NCI-H2107 treated with DMSO at 0.1 percent for 48 hours (cell line): ENCODE data around the gene HSPA14.
"Not testable (repeated sequence)": the region's sequence is repeated elsewhere in the genome, so short reads cannot be mapped to it uniquely, and the experiment has no call there.

Source experiments
- DNase-seq: peaks from one replicate; lab custom pipeline; 2025; ENCODE audit not compliant: unreplicated experiment; lab: John Stamatoyannopoulos, UW

The HSPA14 gene

DNA sequence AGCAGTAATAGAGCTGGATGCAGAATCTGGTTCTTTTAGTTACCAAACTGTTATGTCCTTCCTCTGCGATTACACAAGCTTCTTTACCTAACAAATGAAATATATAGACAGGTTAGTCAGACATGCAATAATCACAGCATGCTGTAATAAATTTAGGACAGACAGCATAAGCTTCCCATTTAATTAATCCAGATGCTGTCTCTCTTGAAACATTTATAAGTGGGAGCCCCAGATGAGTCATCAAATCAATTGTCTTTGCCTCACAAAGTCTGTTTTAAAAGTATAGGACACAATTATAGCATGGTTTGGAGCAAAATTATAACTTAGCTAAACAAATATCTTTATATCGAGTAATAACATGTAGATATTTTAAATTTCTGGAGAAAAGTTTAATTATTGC lies 1.9 kb upstream of the HSPA14 start:
- no peak for DNase-seq

GRCh38 chr10:14837003-14837756 lies 926 bp upstream of the HSPA14 start:
- no peak for DNase-seq

DNA sequence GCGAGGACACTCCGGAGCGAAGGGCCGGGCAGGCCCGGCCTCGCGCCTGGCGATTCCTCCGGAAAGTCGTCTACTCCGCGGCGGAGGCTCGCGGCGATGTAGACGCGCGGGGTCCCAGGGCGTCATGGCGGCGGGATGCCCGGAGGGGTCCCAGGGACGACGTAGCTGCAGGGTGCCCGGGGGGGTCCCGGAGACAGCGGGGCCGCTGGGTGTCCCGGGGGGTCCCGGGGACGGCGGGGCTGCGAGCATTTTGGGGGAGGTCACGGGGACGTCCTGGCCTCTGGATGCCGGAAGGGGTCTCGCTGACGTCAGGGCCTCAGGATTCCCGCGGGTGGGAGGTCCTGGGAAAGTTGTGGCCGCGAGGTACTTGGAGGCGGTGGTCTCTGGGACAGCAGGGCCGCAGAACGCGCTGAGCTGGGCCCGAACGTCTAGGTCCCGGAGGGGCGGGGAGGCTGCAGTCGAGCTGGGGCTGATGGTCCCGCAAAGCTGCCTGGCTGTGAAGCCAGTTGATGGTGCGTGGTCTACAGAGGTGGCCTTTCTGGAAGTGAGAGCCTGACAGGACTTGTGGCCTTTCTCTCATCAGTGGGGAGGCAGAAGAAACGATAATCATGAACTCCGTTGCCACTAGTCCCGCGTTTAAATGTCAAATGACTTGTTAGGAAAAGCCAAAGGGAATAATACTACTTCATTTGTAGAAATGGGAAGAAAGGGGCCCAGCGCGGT lies 637 bp downstream of the HSPA14 start:
- DNase-seq, result no peak

DNA sequence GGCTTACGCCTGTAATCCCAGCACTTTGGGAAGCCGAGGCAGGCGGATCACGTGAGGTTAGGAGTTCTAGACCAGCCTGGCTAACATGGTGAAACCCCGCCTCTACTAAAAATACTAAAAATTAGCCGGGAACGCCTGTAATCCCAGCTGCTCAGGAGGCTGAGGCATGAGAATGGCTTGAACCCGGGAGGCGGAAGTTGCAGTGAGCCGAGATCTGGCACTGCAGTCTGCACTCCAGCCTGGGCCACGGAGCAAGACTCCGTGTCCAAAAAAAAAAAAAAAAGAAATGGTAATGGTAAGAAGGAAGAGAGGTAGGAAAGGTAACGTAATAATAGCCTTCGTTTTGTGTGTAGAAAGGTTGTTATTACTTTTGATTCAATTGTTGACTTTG lies 1.2 kb downstream of the HSPA14 start:
- no peak for DNase-seq

GRCh38 chr10:14840178-14840577 lies 2.1 kb downstream of the HSPA14 start:
- DNase-seq, result no peak

DNA sequence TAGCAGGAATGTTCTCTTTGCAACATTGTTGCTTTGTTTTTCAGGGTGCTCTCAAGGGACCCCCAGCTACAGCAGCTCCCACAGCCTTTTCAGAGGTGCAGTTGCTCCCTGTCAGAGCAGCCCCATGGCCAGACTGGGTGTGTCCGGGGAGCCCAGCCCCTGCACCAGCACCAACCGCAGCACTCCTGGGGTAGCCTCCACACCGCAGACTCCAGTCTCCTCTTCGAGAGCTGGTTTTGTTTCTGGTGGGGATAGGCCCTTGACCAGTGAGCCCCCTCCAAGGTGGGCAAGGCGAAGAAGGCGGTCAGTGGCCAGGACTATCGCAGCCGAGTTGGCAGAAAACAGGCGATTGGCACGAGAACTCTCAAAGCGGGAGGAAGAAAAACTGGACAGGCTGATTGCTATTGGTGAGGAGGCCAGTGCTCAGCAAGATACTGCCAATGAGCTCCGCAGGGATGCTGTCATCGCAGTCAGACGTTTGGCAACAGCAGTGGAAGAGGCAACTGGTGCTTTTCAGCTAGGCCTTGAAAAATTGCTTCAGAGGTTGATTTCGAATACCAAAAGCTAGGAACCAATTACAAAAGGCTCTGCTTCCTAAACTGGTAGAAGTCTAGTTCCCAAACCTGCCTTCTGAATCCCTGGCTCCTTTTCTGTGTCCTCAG lies 5.4 kb downstream of the HSPA14 start:
- DNase-seq, result no peak

DNA sequence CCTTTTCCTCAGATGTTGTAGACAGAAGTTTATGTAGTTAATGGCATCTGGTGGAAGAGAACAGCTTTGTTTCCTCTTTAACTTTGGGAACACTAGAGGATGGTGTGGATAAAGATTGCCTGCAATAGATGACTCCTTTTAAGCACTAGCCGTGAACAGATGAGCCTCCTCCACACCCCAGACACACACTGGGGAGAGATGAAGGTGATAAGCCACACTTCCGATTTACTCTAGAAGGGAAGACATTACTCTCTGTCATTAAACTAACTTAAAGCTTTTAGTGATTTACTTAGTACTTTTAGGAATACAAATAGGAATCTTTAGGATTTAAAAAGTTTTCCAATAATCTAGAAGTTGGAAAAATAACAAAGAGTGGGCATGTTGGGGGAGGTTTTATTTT lies 6.8 kb downstream of the HSPA14 start:
- DNase-seq, result no peak

- no peak for DNase-seq
Measured at GRCh38 chr10:14852236-14852635, 14.1 kb downstream of the HSPA14 start.

- DNase-seq, result no peak
Measured at GRCh38 chr10:14855453-14855852, 17.3 kb downstream of the HSPA14 start.

DNA sequence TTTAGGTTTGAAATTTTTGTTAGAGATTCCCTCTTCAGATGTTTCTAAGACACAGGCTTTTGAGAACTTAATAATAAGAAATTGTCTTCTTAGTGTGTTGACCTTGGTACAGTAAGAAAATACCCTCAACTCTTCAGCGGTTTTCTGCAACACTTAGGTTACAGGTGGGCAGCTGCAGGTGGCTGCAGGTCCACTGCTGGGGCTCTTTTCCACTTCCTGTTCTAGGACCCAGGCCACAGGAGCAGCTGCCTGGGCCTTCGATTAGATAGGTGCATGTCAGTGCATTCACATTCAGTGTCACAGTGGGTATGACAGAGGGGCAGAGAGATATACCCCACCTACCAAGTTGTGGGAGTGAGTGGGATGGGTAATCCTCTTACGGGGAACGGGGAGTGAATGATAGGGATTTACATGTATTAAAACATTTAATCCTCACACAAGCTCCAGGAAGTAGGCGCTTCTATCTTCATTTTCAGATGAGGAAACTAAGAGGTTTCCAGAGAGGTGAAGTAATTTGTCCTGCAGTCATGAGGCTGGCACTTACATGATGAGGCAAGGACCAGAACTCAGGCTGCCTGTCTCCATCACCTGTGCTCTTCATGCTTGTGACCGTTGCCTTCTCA lies 20.3 kb downstream of the HSPA14 start:
- no peak for DNase-seq

GRCh38 chr10:14859043-14859442 lies 20.9 kb downstream of the HSPA14 start:
- DNase-seq, result no peak

GRCh38 chr10:14859775-14860174 lies 21.7 kb downstream of the HSPA14 start:
- no peak for DNase-seq

GRCh38 chr10:14860791-14861190 lies 22.7 kb downstream of the HSPA14 start:
- DNase-seq, result no peak

GRCh38 chr10:14864466-14864865 lies 26.4 kb downstream of the HSPA14 start:
- DNase-seq, result not testable (repeated sequence)

DNA sequence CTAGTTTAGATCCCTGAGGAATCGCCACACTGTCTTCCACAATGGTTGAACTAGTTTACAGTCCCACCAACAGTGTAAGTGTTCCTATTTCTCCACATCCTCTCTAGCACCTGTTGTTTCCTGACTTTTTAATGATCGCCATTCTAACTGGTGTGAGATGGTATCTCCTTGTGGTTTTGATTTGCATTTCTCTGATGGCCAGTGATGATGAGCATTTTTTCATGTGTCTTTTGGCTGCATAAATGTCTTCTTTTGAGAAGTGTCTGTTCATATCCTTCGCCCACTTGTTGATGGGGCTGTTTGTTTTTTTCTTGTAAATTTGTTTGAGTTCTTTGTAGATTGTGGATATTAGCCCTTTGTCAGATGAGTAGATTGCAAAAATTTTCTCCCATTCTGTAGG lies 26.8 kb downstream of the HSPA14 start:
- not testable (repeated sequence) for DNase-seq

GRCh38 chr10:14873090-14873760 lies 35.1 kb downstream of the HSPA14 start:
- DNase-seq, result no peak

DNA sequence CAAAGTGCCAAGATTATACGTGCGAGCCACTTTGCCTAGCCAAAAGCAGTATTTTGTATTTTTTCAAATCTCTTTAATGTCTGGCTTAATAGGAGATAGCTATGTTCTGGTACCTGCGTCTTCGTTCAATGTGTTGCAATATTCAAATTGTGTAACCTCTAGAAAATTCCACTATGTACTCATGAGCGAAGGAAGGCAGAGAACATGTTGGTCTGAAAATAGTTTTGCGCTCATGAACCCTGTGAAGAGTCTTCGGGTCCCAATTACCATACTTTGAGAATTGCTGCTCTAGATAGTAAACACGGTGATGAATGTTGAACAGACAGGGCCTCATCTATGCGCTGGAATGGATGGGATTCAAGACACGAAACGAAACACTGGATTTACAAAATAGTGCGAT lies 37.8 kb downstream of the HSPA14 start:
- DNase-seq, result no peak

DNA sequence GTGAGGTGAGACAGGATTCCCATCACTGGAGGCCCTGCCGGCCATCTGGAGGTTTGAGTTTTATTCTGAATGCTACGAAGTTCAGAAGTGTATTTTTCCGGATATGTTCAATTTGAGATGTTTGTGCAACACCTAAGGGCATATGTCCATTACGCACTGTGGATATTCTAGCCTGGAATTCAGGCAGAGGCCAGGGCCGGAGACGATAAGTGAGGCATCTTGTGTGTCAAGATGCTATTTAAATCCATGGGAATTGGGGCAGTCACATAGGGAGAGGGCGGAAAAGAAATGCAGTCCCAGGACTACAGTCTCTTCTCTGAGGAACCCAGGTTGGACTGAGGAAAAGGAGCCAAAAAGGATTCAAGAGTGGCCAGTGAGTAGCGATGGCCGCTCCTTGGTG lies 38.7 kb downstream of the HSPA14 start:
- no peak for DNase-seq

GRCh38 chr10:14878266-14879123 lies 40.4 kb downstream of the HSPA14 start, which contains the start of gene SUV39H2:
Gene SUV39H2 (plus strand): TSS chr10:14878866. CDS start chr10:14878889, 23 bp downstream.
- DNase-seq, result peak; percentile 63
